ENCODE data around the gene TNRC6C.

The TNRC6C gene

GRCh38 chr17:78124081-78124835, 165.8 kb downstream of the TNRC6C start:
- no peaks in the 10 kb centered on the region for H3K9me3 ChIP-seq (ENCODE audit: low read length)
- H3K27me3 ChIP-seq (ENCODE audit: insufficient read depth, low read length): peaks cover under 1% of the 10 kb centered on the region
- peaks cover 11% of the 10 kb centered on the region for H3K4me1 ChIP-seq (ENCODE audit: insufficient read depth, low read length)
- H3K4me3 ChIP-seq (ENCODE audit: low read length): no peak overlapping the region
- H3K36me3 ChIP-seq (ENCODE audit: insufficient read depth, low read length): no peaks in the 10 kb centered on the region
- H2AFZ ChIP-seq (ENCODE audit: low read depth, low read length): no peak overlapping the region

GRCh38 chr17:78124836-78125137, 166.3 kb downstream of the TNRC6C start:
- H3K4me3 ChIP-seq (ENCODE audit: low read length): no peak overlapping the region
- H3K36me3 ChIP-seq (ENCODE audit: insufficient read depth, low read length): no peaks in the 10 kb centered on the region
- H3K9me3 ChIP-seq (ENCODE audit: low read length): no peaks in the 10 kb centered on the region
- no peak overlapping the region for H2AFZ ChIP-seq (ENCODE audit: low read depth, low read length)
- H3K27me3 ChIP-seq (ENCODE audit: insufficient read depth, low read length): peaks cover 5% of the 10 kb centered on the region
- peaks cover 11% of the 10 kb centered on the region for H3K4me1 ChIP-seq (ENCODE audit: insufficient read depth, low read length)

GRCh38 chr17:78125138-78125913, 166.8 kb downstream of the TNRC6C start:
- no peaks in the 10 kb centered on the region for H3K9me3 ChIP-seq (ENCODE audit: low read length)
- peaks cover 10% of the 10 kb centered on the region for H3K27me3 ChIP-seq (ENCODE audit: insufficient read depth, low read length)
- H3K4me1 ChIP-seq (ENCODE audit: insufficient read depth, low read length): peaks cover 11% of the 10 kb centered on the region
- H3K36me3 ChIP-seq (ENCODE audit: insufficient read depth, low read length): no peaks in the 10 kb centered on the region
- H3K4me3 ChIP-seq (ENCODE audit: low read length): no peak overlapping the region
- H2AFZ ChIP-seq (ENCODE audit: low read depth, low read length): no peak overlapping the region

GRCh38 chr17:78125976-78126894, 167.7 kb downstream of the TNRC6C start:
- Histone ChIP-seq H3K9me3 (ENCODE audit: low read length) (no peaks in the 10 kb centered on the region), H3K27me3 (ENCODE audit: insufficient read depth, low read length) (peaks cover 19% of the 10 kb centered on the region), H3K4me1 (ENCODE audit: insufficient read depth, low read length) (peaks cover 11% of the 10 kb centered on the region), H3K36me3 (ENCODE audit: insufficient read depth, low read length) (no peaks in the 10 kb centered on the region), H2AFZ (ENCODE audit: low read depth, low read length) (no peak overlapping the region), H3K4me3 (ENCODE audit: low read length) (no peak overlapping the region)

- Histone ChIP-seq H3K9me3 (ENCODE audit: low read length) (no peaks in the 10 kb centered on the region), H3K36me3 (ENCODE audit: insufficient read depth, low read length) (no peaks in the 10 kb centered on the region), H2AFZ (ENCODE audit: low read depth, low read length) (no peak overlapping the region), H3K27me3 (ENCODE audit: insufficient read depth, low read length) (peaks cover 20% of the 10 kb centered on the region), H3K4me3 (ENCODE audit: low read length) (no peak overlapping the region), H3K4me1 (ENCODE audit: insufficient read depth, low read length) (peaks cover 11% of the 10 kb centered on the region)
Observed at GRCh38 chr17:78126895-78127238, 168.4 kb downstream of the TNRC6C start.

GRCh38 chr17:78127239-78127887, 168.9 kb downstream of the TNRC6C start:
- no peaks in the 10 kb centered on the region for H3K36me3 ChIP-seq (ENCODE audit: insufficient read depth, low read length)
- no peaks in the 10 kb centered on the region for H3K9me3 ChIP-seq (ENCODE audit: low read length)
- H3K27me3 ChIP-seq (ENCODE audit: insufficient read depth, low read length): peaks cover 22% of the 10 kb centered on the region
- H3K4me3 ChIP-seq (ENCODE audit: low read length): no peak overlapping the region
- peaks cover 11% of the 10 kb centered on the region for H3K4me1 ChIP-seq (ENCODE audit: insufficient read depth, low read length)
- no peak overlapping the region for H2AFZ ChIP-seq (ENCODE audit: low read depth, low read length)

- peak overlapping the region; percentile 41 for H3K4me3 ChIP-seq (ENCODE audit: low read length)
- peaks cover 11% of the 10 kb centered on the region for H3K4me1 ChIP-seq (ENCODE audit: insufficient read depth, low read length)
- no peaks in the 10 kb centered on the region for H3K36me3 ChIP-seq (ENCODE audit: insufficient read depth, low read length)
- H3K9me3 ChIP-seq (ENCODE audit: low read length): no peaks in the 10 kb centered on the region
- H3K27me3 ChIP-seq (ENCODE audit: insufficient read depth, low read length): peaks cover 29% of the 10 kb centered on the region
- H2AFZ ChIP-seq (ENCODE audit: low read depth, low read length): no peak overlapping the region
Observed at GRCh38 chr17:78127888-78128550, 169.5 kb downstream of the TNRC6C start.

- H3K9me3 ChIP-seq (ENCODE audit: low read length): no peaks in the 10 kb centered on the region
- H3K4me3 ChIP-seq (ENCODE audit: low read length): peak within 1 kb of the TSS; percentile 41
- peaks cover 11% of the 10 kb centered on the region for H3K4me1 ChIP-seq (ENCODE audit: insufficient read depth, low read length)
- no peak within 1 kb of the TSS for H2AFZ ChIP-seq (ENCODE audit: low read depth, low read length)
- no peaks in the 10 kb centered on the region for H3K36me3 ChIP-seq (ENCODE audit: insufficient read depth, low read length)
- H3K27me3 ChIP-seq (ENCODE audit: insufficient read depth, low read length): peaks cover 35% of the 10 kb centered on the region
Observed at GRCh38 chr17:78128551-78129350, 170.2 kb downstream of the TNRC6C start, which contains the start of gene TMC6. Gene TMC6, minus strand, starts transcription at chr17:78128755. Its CDS starts 1,923 bp downstream, at chr17:78126832.

- no peaks in the 10 kb centered on the region for H3K36me3 ChIP-seq (ENCODE audit: insufficient read depth, low read length)
- no peaks in the 10 kb centered on the region for H3K9me3 ChIP-seq (ENCODE audit: low read length)
- H2AFZ ChIP-seq (ENCODE audit: low read depth, low read length): no peak overlapping the region
- peak overlapping the region; percentile 41 for H3K4me3 ChIP-seq (ENCODE audit: low read length)
- peaks cover 11% of the 10 kb centered on the region for H3K4me1 ChIP-seq (ENCODE audit: insufficient read depth, low read length)
- peaks cover 39% of the 10 kb centered on the region for H3K27me3 ChIP-seq (ENCODE audit: insufficient read depth, low read length)
Observed at GRCh38 chr17:78129351-78130089, 171.0 kb downstream of the TNRC6C start.

GRCh38 chr17:78130090-78130436, 171.6 kb downstream of the TNRC6C start:
- Histone ChIP-seq H2AFZ (ENCODE audit: low read depth, low read length) (no peak overlapping the region), H3K4me1 (ENCODE audit: insufficient read depth, low read length) (peaks cover 11% of the 10 kb centered on the region), H3K36me3 (ENCODE audit: insufficient read depth, low read length) (no peaks in the 10 kb centered on the region), H3K9me3 (ENCODE audit: low read length) (no peaks in the 10 kb centered on the region), H3K4me3 (ENCODE audit: low read length) (no peak overlapping the region), H3K27me3 (ENCODE audit: insufficient read depth, low read length) (peaks cover 39% of the 10 kb centered on the region)

GRCh38 chr17:78130437-78131101, 172.1 kb downstream of the TNRC6C start, which contains the start of gene TMC8:
Gene TMC8, plus strand, starts transcription at chr17:78130771. Its CDS starts 818 bp downstream, at chr17:78131589.
- Histone ChIP-seq H3K4me3 (ENCODE audit: low read length) (no peak within 1 kb of the TSS), H2AFZ (ENCODE audit: low read depth, low read length) (no peak within 1 kb of the TSS), H3K27me3 (ENCODE audit: insufficient read depth, low read length) (peaks cover 39% of the 10 kb centered on the region), H3K4me1 (ENCODE audit: insufficient read depth, low read length) (peaks cover 11% of the 10 kb centered on the region), H3K9me3 (ENCODE audit: low read length) (no peaks in the 10 kb centered on the region), H3K36me3 (ENCODE audit: insufficient read depth, low read length) (no peaks in the 10 kb centered on the region)

Measured in neuron (in vitro differentiated cells).